ENCODE data around the gene NPHP4. TPM values are rescaled to one million over a fixed set of nuclear protein-coding genes. Genes with fewer than 3 reads are reported as not detected.
A peak's percentile ranks its signal among the peaks of the same experiment; 100 is the strongest.

Gene NPHP4
- total and polyA plus RNA-seq, 9 of the 15 experiments (the other 6 are each of a cell fraction or from before 2014, with no cell fraction given): 0.52 to 26.2 (median 6.7) TPM

- H3K4me3 ChIP-seq: no peak overlapping the region
- H3K79me2 ChIP-seq (ENCODE audit: control insufficient read depth, insufficient read depth, low read length): no peaks in the 10 kb centered on the region
- WGBS (ENCODE audit: insufficient coverage, low coverage, missing lambda C conversion rate): 36% methylated on average over 16 of the region's 16 CpGs
- peaks cover 0 to 4% of the 10 kb centered on the region in 2 experiments; a peak in 1 of 5 replicates for H3K27me3 ChIP-seq (ENCODE audit: control insufficient read depth in 2 of 2, insufficient read depth in 2 of 2, low read length in 2 of 2)
- no peaks in the 10 kb centered on the region for H3K9me1 ChIP-seq (ENCODE audit: control insufficient read depth, insufficient read depth, low read length)
- no peak overlapping the region for H3K27ac ChIP-seq (ENCODE audit: extremely low read depth, low read depth, low read length)
- in situ Hi-C loops (cut with MboI) (no loop called here), intact Hi-C loops (cut with micrococcal nuclease) (no loop called here)
- DNase-seq (ENCODE audit: extremely low read depth in 1 of 4, low spot score in 3 of 4) (no peak), ATAC-seq (no peak), FAIRE-seq (no peak)
- H2AFZ ChIP-seq (ENCODE audit: low read depth, low read length): no peak overlapping the region
- ChIA-PET POLR2A (interaction anchor here (0.6 kb wide), 1 partner anchor 10 kb away, joined by 3 read pairs; no protein-coding TSS in a partner anchor), CTCF (ENCODE audit: low intra/inter-chr PET ratio) (no interaction called here)
- H3K4me2 ChIP-seq (ENCODE audit: insufficient read depth, low read length): no peak overlapping the region
- no peaks in the 10 kb centered on the region; the same call in 1 of the 2 replicates for H4K20me1 ChIP-seq (replicated peaks; ENCODE audit: control insufficient read depth, insufficient read depth, low read length)
- peaks cover 0 to 20% of the 10 kb centered on the region in 2 experiments; a peak in 1 of 5 replicates for H3K4me1 ChIP-seq (replicated peaks in 1 of 2; ENCODE audit: control insufficient read depth in 2 of 2, insufficient read depth in 2 of 2, low read length in 2 of 2)
- peak; percentile 31; the same call in 1 of the 2 replicates for TF ChIP-seq POLR2G (IDR thresholded peaks at IDR 0.05; ENCODE audit: low read depth, low read length)
- TF ChIP-seq, protein P1, sequence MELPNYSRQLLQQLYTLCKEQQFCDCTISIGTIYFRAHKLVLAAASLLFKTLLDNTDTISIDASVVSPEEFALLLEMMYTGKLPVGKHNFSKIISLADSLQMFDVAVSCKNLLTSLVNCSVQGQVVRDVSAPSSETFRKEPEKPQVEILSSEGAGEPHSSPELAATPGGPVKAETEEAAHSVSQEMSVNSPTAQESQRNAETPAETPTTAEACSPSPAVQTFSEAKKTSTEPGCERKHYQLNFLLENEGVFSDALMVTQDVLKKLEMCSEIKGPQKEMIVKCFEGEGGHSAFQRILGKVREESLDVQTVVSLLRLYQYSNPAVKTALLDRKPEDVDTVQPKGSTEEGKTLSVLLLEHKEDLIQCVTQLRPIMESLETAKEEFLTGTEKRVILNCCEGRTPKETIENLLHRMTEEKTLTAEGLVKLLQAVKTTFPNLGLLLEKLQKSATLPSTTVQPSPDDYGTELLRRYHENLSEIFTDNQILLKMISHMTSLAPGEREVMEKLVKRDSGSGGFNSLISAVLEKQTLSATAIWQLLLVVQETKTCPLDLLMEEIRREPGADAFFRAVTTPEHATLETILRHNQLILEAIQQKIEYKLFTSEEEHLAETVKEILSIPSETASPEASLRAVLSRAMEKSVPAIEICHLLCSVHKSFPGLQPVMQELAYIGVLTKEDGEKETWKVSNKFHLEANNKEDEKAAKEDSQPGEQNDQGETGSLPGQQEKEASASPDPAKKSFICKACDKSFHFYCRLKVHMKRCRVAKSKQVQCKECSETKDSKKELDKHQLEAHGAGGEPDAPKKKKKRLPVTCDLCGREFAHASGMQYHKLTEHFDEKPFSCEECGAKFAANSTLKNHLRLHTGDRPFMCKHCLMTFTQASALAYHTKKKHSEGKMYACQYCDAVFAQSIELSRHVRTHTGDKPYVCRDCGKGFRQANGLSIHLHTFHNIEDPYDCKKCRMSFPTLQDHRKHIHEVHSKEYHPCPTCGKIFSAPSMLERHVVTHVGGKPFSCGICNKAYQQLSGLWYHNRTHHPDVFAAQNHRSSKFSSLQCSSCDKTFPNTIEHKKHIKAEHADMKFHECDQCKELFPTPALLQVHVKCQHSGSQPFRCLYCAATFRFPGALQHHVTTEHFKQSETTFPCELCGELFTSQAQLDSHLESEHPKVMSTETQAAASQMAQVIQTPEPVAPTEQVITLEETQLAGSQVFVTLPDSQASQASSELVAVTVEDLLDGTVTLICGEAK (IDR thresholded peaks at IDR 0.05): no peak
- TF ChIP-seq, protein P1 (CRISPR knock-in tag; IDR thresholded peaks at IDR 0.05): no peak
- 0 out of 3 replicates have a peak, but pooled peaks cover 3% of the 10 kb centered on the region for H3K36me3 ChIP-seq (ENCODE audit: control insufficient read depth, insufficient read depth, low read length)
- no TSS peak for BruUV-seq (replicated peaks)
- H3K9ac ChIP-seq (ENCODE audit: insufficient read depth in 1 of 2, low read depth in 2 of 2, low read length in 2 of 2): no peak overlapping the region
- peaks cover 3% of the 10 kb centered on the region; the same call in 1 of the 2 replicates for H3K9me3 ChIP-seq (replicated peaks; ENCODE audit: control insufficient read depth, insufficient read depth, low read depth, low read length)
Observed at GRCh38 chr1:5857508-5858090, 134.6 kb downstream of the NPHP4 start.
